ENCODE results near the gene GRHPR.
"Not testable (repeated sequence)": the region's sequence is repeated elsewhere in the genome, so short reads cannot be mapped to it uniquely, and the experiment has no call there.

Gene GRHPR

GRCh38 chr9:37465249-37466036 lies 42.9 kb downstream of the GRHPR start, which contains the start of gene ZBTB5:
Gene ZBTB5 (minus strand): TSS chr9:37465450. CDS start chr9:37442551, 22,899 bp downstream.
- peak; percentile 86 for ATAC-seq
- TF ChIP-seq RARB (CRISPR knock-in tag; IDR thresholded peaks at IDR 0.05): no peak
- no peak for TF ChIP-seq ZNF8 (CRISPR knock-in tag; IDR thresholded peaks at IDR 0.05)
- no peak for TF ChIP-seq ZFP3 (CRISPR knock-in tag; IDR thresholded peaks at IDR 0.05)
- no peak for TF ChIP-seq SNAI2 (CRISPR knock-in tag; IDR thresholded peaks at IDR 0.05)

- peak; percentile 32 for ATAC-seq
- TF ChIP-seq ZNF70 (CRISPR knock-in tag; IDR thresholded peaks at IDR 0.05) (peak; percentile 38; the same call in 1 of the 2 replicates), ZFP3 (CRISPR knock-in tag; IDR thresholded peaks at IDR 0.05) (0 out of 2 replicates have a peak, but pooled peaks have one; percentile 22), TCF4 (CRISPR knock-in tag; IDR thresholded peaks at IDR 0.05; ENCODE audit: borderline replicate concordance) (no peak)
Measured at GRCh38 chr9:37466037-37466709, 43.7 kb downstream of the GRHPR start.

GRCh38 chr9:37467530-37467929 lies 45.0 kb downstream of the GRHPR start:
- not testable (repeated sequence) for ATAC-seq

- no peak for ATAC-seq
- TF ChIP-seq ZNF70 (CRISPR knock-in tag; IDR thresholded peaks at IDR 0.05): no peak
- no peak for TF ChIP-seq GLIS3 (CRISPR knock-in tag; IDR thresholded peaks at IDR 0.05)
- no peak for TF ChIP-seq TOX (CRISPR knock-in tag; IDR thresholded peaks at IDR 0.05; ENCODE audit: borderline replicate concordance)
- TF ChIP-seq OSR1 (CRISPR knock-in tag; IDR thresholded peaks at IDR 0.05): no peak
- no peak for TF ChIP-seq ZNF565 (CRISPR knock-in tag; conservative IDR thresholded peaks at IDR 0.05; ENCODE audit: low read depth)
- TF ChIP-seq TSHZ2 (CRISPR knock-in tag; IDR thresholded peaks at IDR 0.05): no peak
- TF ChIP-seq ARNTL (CRISPR knock-in tag; IDR thresholded peaks at IDR 0.05; ENCODE audit: borderline replicate concordance, low read depth): no peak
- TF ChIP-seq PATZ1 (CRISPR knock-in tag; IDR thresholded peaks at IDR 0.05; ENCODE audit: borderline replicate concordance): no peak
- no peak for TF ChIP-seq BACH2 (CRISPR knock-in tag; IDR thresholded peaks at IDR 0.05; ENCODE audit: borderline replicate concordance)
- no peak for TF ChIP-seq CSRNP3 (CRISPR knock-in tag; IDR thresholded peaks at IDR 0.05)
- TF ChIP-seq TCF4 (CRISPR knock-in tag; IDR thresholded peaks at IDR 0.05; ENCODE audit: borderline replicate concordance): no peak
- no peak for TF ChIP-seq ZFP30 (CRISPR knock-in tag; IDR thresholded peaks at IDR 0.05)
- no peak for TF ChIP-seq POU6F1 (CRISPR knock-in tag; IDR thresholded peaks at IDR 0.05; ENCODE audit: borderline replicate concordance, low read depth)
- TF ChIP-seq PPARA (CRISPR knock-in tag; IDR thresholded peaks at IDR 0.05; ENCODE audit: borderline replicate concordance): no peak
- TF ChIP-seq ESRRG (CRISPR knock-in tag; IDR thresholded peaks at IDR 0.05): no peak
- no peak for TF ChIP-seq ZNF8 (CRISPR knock-in tag; IDR thresholded peaks at IDR 0.05)
- TF ChIP-seq ZC3H10 (CRISPR knock-in tag; IDR thresholded peaks at IDR 0.05): no peak
- no peak for TF ChIP-seq RARB (CRISPR knock-in tag; IDR thresholded peaks at IDR 0.05)
- TF ChIP-seq ZFP3 (CRISPR knock-in tag; IDR thresholded peaks at IDR 0.05): no peak
- TF ChIP-seq CSDC2 (CRISPR knock-in tag; IDR thresholded peaks at IDR 0.05): no peak
Measured at GRCh38 chr9:37468620-37469019, 46.1 kb downstream of the GRHPR start.
